RWPE2 (cell line): ENCODE measurements around the gene ANAPC10.

Experiments used
- ATAC-seq: fragments of 200-7000 bp; cut with Tn5 transposase; 3 replicates; pipeline ENCODE4 v1.9.1; 2021; ENCODE audit warnings: low read depth
- DNase-seq: peaks from one replicate; pipeline ENCODE4 v3.0.0-alpha.2; 2020; ENCODE audit warnings: low spot score
- H3K27ac ChIP-seq: fragments of 450-650 bp; 2 replicates; pipeline ENCODE4 v1.5.1; 2017; ENCODE audit warnings: mild to moderate bottlenecking; ENCODE audit not compliant: poor library complexity, severe bottlenecking
- H3K27me3 ChIP-seq: fragments of 250-450 bp; sonication (Bioruptor Pico); 2 replicates; pipeline ENCODE4 v1.5.1; 2021; ENCODE audit warnings: mild to moderate bottlenecking, moderate library complexity; ENCODE audit not compliant: insufficient read depth, poor library complexity, severe bottlenecking
- H3K36me3 ChIP-seq: fragments of 250-450 bp; sonication (Bioruptor Pico); 2 replicates; pipeline ENCODE4 v1.5.1; 2020; ENCODE audit warnings: low read depth, mild to moderate bottlenecking, moderate library complexity
- H3K4me1 ChIP-seq: fragments of 250-450 bp; sonication (Bioruptor Pico); 2 replicates; pipeline ENCODE4 v1.5.1; 2021; ENCODE audit warnings: mild to moderate bottlenecking, moderate library complexity; ENCODE audit not compliant: insufficient read depth, poor library complexity, severe bottlenecking
- H3K4me3 ChIP-seq: fragments of 250-450 bp; sonication (Bioruptor Pico); 2 replicates; pipeline ENCODE4 v1.5.1; 2021; ENCODE audit warnings: mild to moderate bottlenecking, moderate library complexity; ENCODE audit not compliant: severe bottlenecking
- H3K9me3 ChIP-seq: fragments of 250-450 bp; sonication (Bioruptor Pico); 2 replicates; pipeline ENCODE4 v1.5.1; 2021; ENCODE audit warnings: mild to moderate bottlenecking, moderate library complexity; ENCODE audit not compliant: severe bottlenecking
- CTCF ChIP-seq: fragments of 450-650 bp; IDR thresholded peaks from one replicate; pipeline ENCODE4 v1.5.1; 2017; ENCODE audit warnings: mild to moderate bottlenecking, moderate library complexity; ENCODE audit not compliant: poor library complexity, severe bottlenecking

Gene ANAPC10

GRCh38 chr4:145075742-145076468 lies 22.1 kb downstream of the ANAPC10 start:
- DNase-seq: no peak
- no peaks in the 10 kb centered on the region for H3K9me3 ChIP-seq
- peaks cover 20% of the 10 kb centered on the region for H3K36me3 ChIP-seq
- no peak overlapping the region for H3K27ac ChIP-seq
- ATAC-seq: no peak
- H3K4me1 ChIP-seq: no peaks in the 10 kb centered on the region
- TF ChIP-seq CTCF: no peak
- H3K27me3 ChIP-seq: no peaks in the 10 kb centered on the region
- H3K4me3 ChIP-seq: no peak overlapping the region

- Histone ChIP-seq H3K27ac (no peak overlapping the region), H3K4me1 (peaks cover 4% of the 10 kb centered on the region), H3K27me3 (no peaks in the 10 kb centered on the region), H3K9me3 (no peaks in the 10 kb centered on the region), H3K4me3 (no peak overlapping the region), H3K36me3 (no peaks in the 10 kb centered on the region; the same call in 1 of the 2 replicates)
- ATAC-seq: no peak
- no peak for TF ChIP-seq CTCF
- no peak for DNase-seq
These were observed 26.4 kb downstream of the ANAPC10 start for GRCh38 chr4:145071560-145071959.

DNA sequence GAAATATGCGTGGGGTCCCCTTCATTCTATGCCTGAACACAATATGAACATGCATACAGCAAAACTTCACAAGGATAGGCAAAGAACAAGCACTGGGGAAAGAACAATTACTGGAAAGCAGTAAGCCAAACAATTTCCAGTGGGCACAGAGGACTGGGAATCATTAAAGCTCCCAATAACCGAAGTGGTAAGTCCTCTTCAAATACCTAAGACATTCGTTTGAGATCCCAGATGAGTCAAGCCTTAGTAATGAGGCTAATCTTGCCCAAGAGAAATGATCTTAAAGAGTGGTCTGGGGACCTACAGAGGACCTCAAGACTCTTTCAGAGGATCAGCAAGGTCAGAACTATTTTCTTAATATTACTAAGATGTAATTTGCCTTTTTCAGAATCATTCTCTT lies 28.6 kb downstream of the ANAPC10 start:
- no peaks in the 10 kb centered on the region for H3K9me3 ChIP-seq
- no peaks in the 10 kb centered on the region for H3K27me3 ChIP-seq
- ATAC-seq (peak; percentile 92), DNase-seq (no peak)
- no peak overlapping the region for H3K4me3 ChIP-seq
- H3K36me3 ChIP-seq: no peaks in the 10 kb centered on the region; the same call in 1 of the 2 replicates
- peaks cover 4% of the 10 kb centered on the region for H3K4me1 ChIP-seq
- no peak overlapping the region for H3K27ac ChIP-seq
- TF ChIP-seq CTCF: no peak

GRCh38 chr4:145066063-145066501 lies 31.9 kb downstream of the ANAPC10 start:
- ATAC-seq (no peak), DNase-seq (no peak)
- H3K4me3 ChIP-seq: no peak overlapping the region
- H3K27me3 ChIP-seq: no peaks in the 10 kb centered on the region
- no peaks in the 10 kb centered on the region for H3K9me3 ChIP-seq
- peaks cover 8% of the 10 kb centered on the region; the same call in 1 of the 2 replicates for H3K36me3 ChIP-seq
- no peak overlapping the region for H3K27ac ChIP-seq
- peaks cover 4% of the 10 kb centered on the region for H3K4me1 ChIP-seq
- no peak for TF ChIP-seq CTCF

- Histone ChIP-seq H3K4me3 (no peak overlapping the region), H3K36me3 (peaks cover 8% of the 10 kb centered on the region; the same call in 1 of the 2 replicates), H3K4me1 (peaks cover 3% of the 10 kb centered on the region), H3K9me3 (no peaks in the 10 kb centered on the region), H3K27ac (no peak overlapping the region), H3K27me3 (no peaks in the 10 kb centered on the region)
- ATAC-seq (peak; percentile 41; the same call in 1 of the 3 replicates), DNase-seq (no peak)
- peak; percentile 69 for TF ChIP-seq CTCF
These were observed 36.6 kb downstream of the ANAPC10 start for GRCh38 chr4:145061318-145061920.
